GM15510 (cell line): Measurements from ENCODE around the gene PIEZO2.

Experiments
- POLR2A ChIP-seq: IDR thresholded peaks from 3 replicates; pipeline ENCODE4 v1.6.1; 2011; ENCODE audit warnings: borderline replicate concordance; ENCODE audit not compliant: insufficient read length; ENCODE audit errors: extremely low read depth

Gene PIEZO2

GRCh38 chr18:11070593-11070992, 78.8 kb downstream of the PIEZO2 start:
- no peak for TF ChIP-seq POLR2A

GRCh38 chr18:11066038-11066437, 83.3 kb downstream of the PIEZO2 start:
- no peak for TF ChIP-seq POLR2A

- TF ChIP-seq POLR2A, result no peak
Measured at GRCh38 chr18:11064727-11065460, 84.5 kb downstream of the PIEZO2 start.

- no peak for TF ChIP-seq POLR2A
Measured at GRCh38 chr18:11064106-11064505, 85.3 kb downstream of the PIEZO2 start.

GRCh38 chr18:11055721-11056120, 93.6 kb downstream of the PIEZO2 start:
- TF ChIP-seq POLR2A, result no peak

GRCh38 chr18:11054497-11054896, 94.9 kb downstream of the PIEZO2 start:
- TF ChIP-seq POLR2A, result no peak

- TF ChIP-seq POLR2A, result no peak
Measured at GRCh38 chr18:11053293-11053692, 96.1 kb downstream of the PIEZO2 start.

GRCh38 chr18:11052800-11053199, 96.6 kb downstream of the PIEZO2 start:
- no peak for TF ChIP-seq POLR2A

- no peak for TF ChIP-seq POLR2A
Measured at GRCh38 chr18:11051462-11051861, 97.9 kb downstream of the PIEZO2 start.

- TF ChIP-seq POLR2A, result no peak
Measured at GRCh38 chr18:11050966-11051365, 98.4 kb downstream of the PIEZO2 start.

GRCh38 chr18:11047817-11048216, 101.6 kb downstream of the PIEZO2 start:
- no peak for TF ChIP-seq POLR2A

GRCh38 chr18:11047156-11047555, 102.2 kb downstream of the PIEZO2 start:
- no peak for TF ChIP-seq POLR2A

- TF ChIP-seq POLR2A, result no peak
Measured at GRCh38 chr18:11046140-11046539, 103.2 kb downstream of the PIEZO2 start.

- no peak for TF ChIP-seq POLR2A
Measured at GRCh38 chr18:11043694-11044093, 105.7 kb downstream of the PIEZO2 start.

GRCh38 chr18:11042247-11042646, 107.1 kb downstream of the PIEZO2 start:
- no peak for TF ChIP-seq POLR2A

- no peak for TF ChIP-seq POLR2A
Measured at GRCh38 chr18:11040823-11041656, 108.3 kb downstream of the PIEZO2 start.
